ENCODE data around the gene SLX4IP. TPM values are rescaled to one million over a fixed set of nuclear protein-coding genes. Genes with fewer than 3 reads are reported as not detected.
A peak's percentile ranks its signal among the peaks of the same experiment; 100 is the strongest.
"Not testable (repeated sequence)": the region's sequence is repeated elsewhere in the genome, so short reads cannot be mapped to it uniquely, and the experiment has no call there.

The SLX4IP gene
- polyA plus RNA-seq, 3 donors = 0.76 to 2.5 (median 1.1) TPM

DNA sequence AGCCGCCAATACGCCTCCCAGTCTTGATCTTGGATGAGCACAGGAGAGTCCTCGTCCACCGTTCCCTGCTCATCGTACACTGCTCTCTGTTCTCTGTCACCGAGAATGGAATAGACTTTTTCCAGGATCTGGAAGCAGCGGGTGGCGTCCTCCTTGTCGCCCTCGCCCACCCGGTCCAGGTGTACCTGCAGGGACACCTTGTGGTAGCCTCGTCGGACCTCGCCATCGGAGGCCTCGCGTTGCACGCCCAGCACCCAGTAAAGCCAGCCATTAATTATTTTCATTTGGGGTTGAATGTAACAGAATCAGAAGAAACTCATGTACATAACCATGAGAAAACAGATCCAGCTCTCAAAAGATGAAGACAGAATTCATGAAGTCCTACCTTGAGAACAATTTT, 178.8 kb downstream of the SLX4IP start:
- Histone ChIP-seq H3K79me2 (ENCODE audit: insufficient read depth, low read length) (no peaks in the 10 kb centered on the region), H3K27ac (ENCODE audit: low read depth in 1 of 2, low read length in 2 of 2) (no peak overlapping the region), H3K4me1 (ENCODE audit: control insufficient read depth in 1 of 2, insufficient read depth in 2 of 2, low read length in 2 of 2) (no peaks in the 10 kb centered on the region), H3K9ac (ENCODE audit: insufficient read depth, low read length, poor library complexity, severe bottlenecking) (no peak overlapping the region), H3K4me2 (replicated peaks; ENCODE audit: extremely low read depth, low read length, poor library complexity, severe bottlenecking) (no peak overlapping the region), H4K20me1 (ENCODE audit: insufficient read depth, low read length) (no peaks in the 10 kb centered on the region), H3K4me3 (replicated peaks in 1 of 3; ENCODE audit: low read depth in 2 of 3, low read length in 3 of 3) (no peak overlapping the region), H3K9me3 (replicated peaks in 1 of 2; ENCODE audit: control insufficient read depth in 1 of 2, insufficient read depth in 1 of 2, low read length in 2 of 2) (no peaks in the 10 kb centered on the region), H2AFZ (ENCODE audit: insufficient read depth, low read depth, low read length, poor library complexity, severe bottlenecking) (no peak overlapping the region), H3K27me3 (ENCODE audit: control insufficient read depth in 2 of 2, insufficient read depth in 2 of 2, low read length in 2 of 2) (no peaks in the 10 kb centered on the region), H3K36me3 (replicated peaks in 1 of 2; ENCODE audit: control insufficient read depth in 1 of 2, insufficient read depth in 2 of 2, low read length in 2 of 2) (peaks cover 0 to 7% of the 10 kb centered on the region in 2 donors)
- Mint-ChIP-seq H3K27ac (peak overlapping the region in 1 of 7 donors; percentile 25), H3K27me3 (ENCODE audit: low read depth in 3 of 3) (peaks cover 0 to 2% (median 0%) of the 10 kb centered on the region in 3 donors), H3K9me3 (peaks cover 0 to 2% (median 0%) of the 10 kb centered on the region in 7 donors), H3K4me1 (no peaks in the 10 kb centered on the region), H3K36me3 (peaks cover 20 to 33% of the 10 kb centered on the region in 2 donors), H3K4me3 (no peak overlapping the region)
- WGBS (ENCODE audit: insufficient coverage) = 98% methylated on average over 11 of the region's 18 CpGs
- intact Hi-C loops (cut with micrococcal nuclease) = no loop called here
- TF ChIP-seq CTCF (IDR thresholded peaks at IDR 0.05) = no peak
- DNase-seq = no peak

GRCh38 chr20:10616212-10616611, 181.1 kb downstream of the SLX4IP start:
- WGBS (ENCODE audit: insufficient coverage) = 100% methylated on average over 1 of the region's 3 CpGs
- TF ChIP-seq CTCF (IDR thresholded peaks at IDR 0.05) = no peak
- H3K27ac ChIP-seq (ENCODE audit: low read depth in 1 of 2, low read length in 2 of 2) = no peak overlapping the region
- Mint-ChIP-seq H3K4me1 (no peaks in the 10 kb centered on the region), H3K27ac (no peak overlapping the region), H3K9me3 (peaks cover 0 to 2% (median 0%) of the 10 kb centered on the region in 7 donors), H3K36me3 (peaks cover 11 to 25% of the 10 kb centered on the region in 2 donors), H3K4me3 (no peak overlapping the region), H3K27me3 (ENCODE audit: low read depth in 3 of 3) (peaks cover 0 to 2% (median 0%) of the 10 kb centered on the region in 3 donors)
- no peak overlapping the region for H3K9ac ChIP-seq (ENCODE audit: insufficient read depth, low read length, poor library complexity, severe bottlenecking)
- H3K36me3 ChIP-seq (replicated peaks in 1 of 2; ENCODE audit: control insufficient read depth in 1 of 2, insufficient read depth in 2 of 2, low read length in 2 of 2) = no peaks in the 10 kb centered on the region
- intact Hi-C loops (cut with micrococcal nuclease) = no loop called here
- no peak for DNase-seq
- no peak overlapping the region for H3K4me3 ChIP-seq (replicated peaks in 1 of 3; ENCODE audit: low read depth in 2 of 3, low read length in 3 of 3)
- no peaks in the 10 kb centered on the region for H4K20me1 ChIP-seq (ENCODE audit: insufficient read depth, low read length)
- H3K4me1 ChIP-seq (ENCODE audit: control insufficient read depth in 1 of 2, insufficient read depth in 2 of 2, low read length in 2 of 2) = no peaks in the 10 kb centered on the region
- no peaks in the 10 kb centered on the region for H3K27me3 ChIP-seq (ENCODE audit: control insufficient read depth in 2 of 2, insufficient read depth in 2 of 2, low read length in 2 of 2)
- no peak overlapping the region for H3K4me2 ChIP-seq (replicated peaks; ENCODE audit: extremely low read depth, low read length, poor library complexity, severe bottlenecking)
- no peaks in the 10 kb centered on the region for H3K79me2 ChIP-seq (ENCODE audit: insufficient read depth, low read length)
- H2AFZ ChIP-seq (ENCODE audit: insufficient read depth, low read depth, low read length, poor library complexity, severe bottlenecking) = no peak overlapping the region
- no peaks in the 10 kb centered on the region for H3K9me3 ChIP-seq (replicated peaks in 1 of 2; ENCODE audit: control insufficient read depth in 1 of 2, insufficient read depth in 1 of 2, low read length in 2 of 2)

- H3K36me3 ChIP-seq (replicated peaks in 1 of 2; ENCODE audit: control insufficient read depth in 1 of 2, insufficient read depth in 2 of 2, low read length in 2 of 2); H3K4me1 Mint-ChIP-seq; H3K27me3 ChIP-seq (ENCODE audit: control insufficient read depth in 2 of 2, insufficient read depth in 2 of 2, low read length in 2 of 2); H3K4me1 ChIP-seq (ENCODE audit: control insufficient read depth in 1 of 2, insufficient read depth in 2 of 2, low read length in 2 of 2); H3K4me3 ChIP-seq (replicated peaks in 1 of 3; ENCODE audit: low read depth in 2 of 3, low read length in 3 of 3); H3K9me3 Mint-ChIP-seq; DNase-seq; H4K20me1 ChIP-seq (ENCODE audit: insufficient read depth, low read length); H3K9me3 ChIP-seq (replicated peaks in 1 of 2; ENCODE audit: control insufficient read depth in 1 of 2, insufficient read depth in 1 of 2, low read length in 2 of 2); H3K27ac ChIP-seq (ENCODE audit: low read depth in 1 of 2, low read length in 2 of 2); H3K79me2 ChIP-seq (ENCODE audit: insufficient read depth, low read length); H3K4me2 ChIP-seq (replicated peaks; ENCODE audit: extremely low read depth, low read length, poor library complexity, severe bottlenecking); H3K27me3 Mint-ChIP-seq (ENCODE audit: low read depth in 3 of 3); H3K9ac ChIP-seq (ENCODE audit: insufficient read depth, low read length, poor library complexity, severe bottlenecking); intact Hi-C loops (cut with micrococcal nuclease); H3K27ac Mint-ChIP-seq; H3K4me3 Mint-ChIP-seq; H2AFZ ChIP-seq (ENCODE audit: insufficient read depth, low read depth, low read length, poor library complexity, severe bottlenecking): not testable (repeated sequence)
- H3K36me3 Mint-ChIP-seq = peaks cover 14 to 21% of the 10 kb centered on the region in 2 donors
- 100% methylated on average over 2 of the region's 4 CpGs for WGBS (ENCODE audit: insufficient coverage)
These were observed 182.5 kb downstream of the SLX4IP start for GRCh38 chr20:10617549-10618133.

All from CD14-positive monocyte (primary cell).